KBM-7 (cell line): ENCODE results near the gene AKAP11.
A peak's percentile ranks its signal among the peaks of the same experiment; 100 is the strongest.

Experiments used
- DNase-seq: peaks from one replicate; pipeline ENCODE4 v3.0.0-alpha.2; 2015
- in situ Hi-C: fragments of 300-500 bp; cut with MboI; formaldehyde crosslinking; loops from 2 replicates; pipeline ENCODE4 v1.14.3; 2020; ENCODE audit warnings: low sequenced_read_pairs, low pct_unique_long_range_greater_than_20kb, mixed read lengths

AKAP11 gene

DNA sequence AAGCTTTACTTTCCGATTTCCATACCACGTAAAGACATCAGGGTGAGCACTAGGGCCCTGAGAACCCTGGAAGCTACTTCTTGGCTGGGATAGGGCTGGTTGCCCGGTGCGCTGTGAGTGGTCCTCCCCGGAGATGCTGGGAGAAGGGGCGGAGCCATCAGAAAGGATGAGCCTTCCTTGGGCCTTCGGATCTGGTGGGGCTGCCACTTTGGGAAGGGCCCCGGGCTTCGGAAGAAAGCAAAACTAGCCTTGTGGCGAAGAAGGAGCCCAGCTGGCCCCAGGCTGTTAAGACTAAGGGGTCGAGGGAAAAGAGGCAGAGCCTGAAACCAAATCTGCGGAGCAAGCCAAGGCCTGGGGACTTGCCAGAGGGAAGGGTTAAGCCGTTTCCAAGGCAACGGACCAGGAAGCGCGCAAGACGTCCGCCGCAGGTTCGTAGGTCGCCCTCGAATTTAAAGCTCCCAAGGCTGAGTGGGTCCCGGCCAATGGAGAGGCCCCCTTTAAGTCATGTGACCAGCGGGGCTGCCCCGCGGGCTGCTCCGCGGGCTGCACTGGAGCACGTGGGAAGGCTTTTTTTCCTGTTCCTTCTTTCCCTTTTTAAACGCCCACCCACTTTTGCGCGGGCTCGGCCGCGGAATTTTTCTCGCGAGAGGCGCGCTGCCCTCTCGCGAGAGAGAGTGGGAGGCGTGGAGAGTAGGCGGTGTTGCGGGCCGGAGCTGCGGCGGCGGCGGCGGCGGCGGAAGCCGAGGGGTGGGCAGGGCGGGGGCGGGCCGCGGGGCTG is 426 bp upstream of the AKAP11 start:
- in situ Hi-C loops = no loop called here
- DNase-seq = peak; percentile 99

DNA sequence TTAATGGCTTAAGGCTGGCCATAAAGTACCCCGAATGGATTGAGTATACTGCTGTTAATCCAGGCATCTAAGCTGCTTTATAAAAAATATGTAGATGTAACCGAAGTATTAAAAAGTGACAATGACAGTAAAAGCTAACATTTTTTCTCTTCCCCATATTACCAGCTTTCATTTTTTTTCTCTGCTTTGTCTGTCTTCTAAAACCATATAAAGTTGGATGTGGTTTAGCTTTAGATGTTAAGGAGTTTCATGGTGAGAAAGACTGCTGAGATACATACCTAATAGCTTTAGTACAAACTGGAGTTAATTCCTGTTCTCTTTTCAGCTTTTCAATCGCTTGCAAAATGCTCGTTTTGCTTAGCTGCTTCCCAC is 838 bp downstream of the AKAP11 start:
- in situ Hi-C loops = no loop called here
- peak; percentile 14 for DNase-seq

DNA sequence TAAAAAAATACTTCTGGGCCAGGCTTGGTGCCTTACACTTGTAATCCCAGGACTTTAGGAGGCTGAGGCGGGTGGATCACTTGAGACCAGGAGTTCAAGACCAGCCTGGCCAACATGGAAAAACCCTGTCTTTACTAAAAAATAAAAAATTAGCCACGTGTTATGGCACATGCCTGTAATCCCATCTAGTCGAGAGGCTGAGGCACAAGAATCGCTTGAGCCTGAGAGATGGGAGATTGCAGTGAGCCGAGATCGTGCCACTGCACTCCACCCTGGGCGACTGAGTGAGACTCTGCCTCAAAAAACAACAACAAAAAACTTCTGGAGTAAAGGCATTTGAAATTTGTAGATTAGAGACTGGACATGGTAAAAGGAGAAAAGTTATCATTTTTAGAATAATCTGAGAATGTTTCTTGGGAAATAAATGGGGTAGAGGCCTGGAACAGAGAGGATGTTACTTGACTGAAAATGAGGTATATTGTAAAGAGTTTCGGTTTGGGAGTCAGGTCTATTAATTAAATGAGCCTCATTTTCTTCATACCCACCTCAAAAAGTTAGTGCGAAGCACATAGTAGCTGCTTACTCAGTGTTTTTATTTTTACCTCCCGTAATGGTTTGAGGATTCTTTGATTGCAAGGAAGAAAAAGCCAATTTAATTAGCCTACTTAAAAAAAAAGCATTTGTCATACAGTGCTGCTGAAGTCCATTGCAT is 2.6 kb downstream of the AKAP11 start:
- in situ Hi-C loops = no loop called here
- no peak for DNase-seq

DNA sequence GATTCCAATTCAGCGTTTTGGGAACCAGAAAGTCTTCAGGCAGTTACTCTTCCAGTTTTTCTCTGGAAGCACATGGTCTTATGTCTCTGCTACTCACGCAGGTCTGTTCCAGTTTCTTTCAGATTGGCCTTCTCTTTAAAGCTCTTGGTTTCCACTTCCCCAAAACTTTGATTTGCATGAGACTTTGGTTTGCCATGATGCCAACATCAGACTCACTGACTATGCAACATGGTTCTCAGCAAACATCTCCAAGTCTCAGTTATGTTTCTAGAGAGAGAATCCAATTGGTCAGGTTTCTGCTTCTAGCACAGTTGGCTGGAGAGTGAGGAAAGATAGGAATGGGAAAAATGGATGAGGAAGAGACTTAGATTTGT is 3.1 kb downstream of the AKAP11 start:
- in situ Hi-C loops = no loop called here
- peak; percentile 71 for DNase-seq

DNA sequence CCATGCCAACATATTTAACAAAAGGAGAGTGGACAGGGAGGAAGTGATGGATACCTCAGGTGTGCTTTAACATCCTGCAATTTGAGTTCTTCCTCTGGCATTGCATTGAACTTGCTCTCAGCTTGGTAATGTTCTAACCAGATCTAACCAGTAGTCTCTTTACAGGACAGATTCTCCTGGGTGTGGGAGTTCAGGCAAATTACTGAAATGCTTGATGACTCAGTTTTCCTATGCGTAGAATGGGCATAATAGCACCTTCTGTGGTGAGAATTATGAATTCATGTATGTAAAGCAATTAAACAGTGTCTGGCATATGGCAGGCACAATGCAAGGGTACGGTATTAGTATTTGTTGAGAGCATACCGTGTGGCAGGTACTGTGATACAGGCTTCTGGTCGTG is 3.6 kb downstream of the AKAP11 start:
- in situ Hi-C loops = no loop called here

DNA sequence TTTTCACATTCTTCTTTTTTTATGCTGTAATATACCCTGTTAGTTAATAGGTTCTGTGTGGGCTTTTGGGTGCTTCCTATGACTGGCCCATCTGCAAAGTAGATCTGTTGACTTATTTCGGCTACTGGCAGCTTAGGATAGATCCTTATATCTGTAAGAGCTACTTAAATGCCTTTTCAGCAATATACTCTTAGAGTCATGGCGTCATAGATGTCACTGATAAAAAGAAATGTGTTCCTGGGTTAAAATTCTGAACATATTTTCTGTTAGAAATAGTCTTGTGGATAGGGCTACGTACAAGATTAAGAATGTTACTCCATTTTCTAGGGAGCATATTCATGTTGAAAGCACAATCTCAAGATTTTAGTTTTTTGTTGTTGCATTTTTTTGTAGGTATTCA is 4.7 kb downstream of the AKAP11 start:
- in situ Hi-C loops = no loop called here

More for the DNA sequence above, 3.6 kb downstream of the AKAP11 start:
- no peak for DNase-seq

DNA sequence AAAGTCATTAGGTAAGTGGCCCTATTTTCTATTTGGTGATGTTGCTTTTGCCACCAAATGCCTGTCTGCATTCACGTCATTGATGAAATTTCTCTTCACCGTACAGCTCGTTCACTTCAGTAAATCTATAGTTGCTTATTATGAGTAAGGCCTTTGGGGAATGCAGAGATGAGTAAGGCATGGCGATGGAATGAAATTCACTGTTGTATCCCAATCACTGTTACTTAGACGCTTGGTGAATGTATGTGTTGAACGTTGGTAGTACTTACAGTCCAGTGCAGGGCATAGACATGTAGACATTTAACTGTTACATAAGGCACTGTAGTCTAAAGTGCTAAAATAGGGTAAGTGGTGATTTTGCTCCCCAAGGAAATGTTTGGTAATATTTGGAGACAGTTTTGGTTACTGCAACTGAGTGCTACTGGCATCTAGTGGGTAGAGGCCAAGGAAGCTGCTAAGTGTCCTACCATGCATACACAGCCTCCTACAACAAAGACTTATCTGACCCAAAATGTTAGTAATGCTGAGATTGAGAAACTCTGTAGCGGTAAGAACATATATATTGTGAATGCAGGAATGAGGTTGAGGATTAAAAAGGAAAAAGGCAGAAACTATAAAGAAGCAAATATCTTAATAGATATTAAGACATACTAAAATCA is 5.8 kb downstream of the AKAP11 start:
- DNase-seq = no peak
- in situ Hi-C loops = no loop called here

More for the DNA sequence above, 4.7 kb downstream of the AKAP11 start:
- no peak for DNase-seq

DNA sequence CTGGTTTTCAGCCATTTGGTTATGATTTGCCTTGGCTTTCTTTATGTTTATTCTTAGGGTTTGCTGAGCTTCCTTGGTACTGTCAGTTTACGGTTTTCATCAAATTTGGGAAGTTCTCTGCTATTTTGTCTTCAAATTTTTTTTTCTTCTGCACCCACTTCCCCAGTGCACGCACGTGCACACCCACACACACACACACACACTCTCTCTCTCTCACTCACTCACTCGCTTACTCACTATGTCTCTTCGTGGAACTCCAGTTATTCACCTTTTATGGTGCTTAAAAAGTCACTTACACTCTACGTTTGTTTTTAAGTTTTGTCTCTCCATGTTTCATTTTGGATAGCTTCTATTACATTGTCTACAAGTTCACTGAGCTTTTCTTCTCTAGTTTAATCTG is 7.1 kb downstream of the AKAP11 start:
- DNase-seq = peak; percentile 69
- in situ Hi-C loops = no loop called here

DNA sequence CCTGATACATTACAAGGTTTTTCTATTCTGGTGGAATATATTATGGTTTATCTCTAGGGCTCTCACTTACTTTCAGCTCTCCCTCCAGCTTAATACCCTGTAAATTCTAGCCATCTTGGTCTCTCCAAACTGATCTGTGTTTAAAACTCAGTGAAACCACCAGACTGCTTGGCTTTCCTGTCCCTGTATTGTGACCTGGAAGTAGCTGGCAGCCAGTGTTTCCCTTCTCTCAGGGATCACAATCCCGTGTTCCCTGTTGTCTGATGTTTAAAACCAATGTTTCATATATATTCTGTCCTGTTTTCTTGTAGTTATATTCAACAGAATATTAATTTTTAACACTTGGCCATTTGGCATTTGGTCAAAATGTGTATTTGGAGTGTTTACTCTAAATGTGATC is 8.0 kb downstream of the AKAP11 start:
- in situ Hi-C loops = no loop called here
- DNase-seq = no peak

DNA sequence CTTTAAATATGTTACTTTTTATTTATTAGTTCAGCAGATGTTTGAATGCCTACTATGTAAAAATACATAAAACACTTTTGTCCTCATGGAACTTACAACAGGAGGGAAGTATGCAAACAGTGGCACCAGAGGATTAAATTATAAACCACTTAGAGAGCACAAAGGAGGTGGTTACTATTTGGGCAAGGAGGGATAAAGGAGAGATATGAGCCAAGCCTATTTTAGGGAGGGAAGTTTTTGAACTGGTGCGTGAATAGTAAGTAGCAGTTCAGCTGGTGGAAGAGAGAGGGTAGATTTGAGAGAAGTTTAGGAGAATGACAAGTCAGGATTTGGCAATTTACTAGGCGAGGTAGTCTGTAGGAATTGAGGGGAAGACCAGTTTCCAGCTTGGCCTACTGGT is 8.6 kb downstream of the AKAP11 start:
- in situ Hi-C loops = no loop called here
- DNase-seq = no peak

DNA sequence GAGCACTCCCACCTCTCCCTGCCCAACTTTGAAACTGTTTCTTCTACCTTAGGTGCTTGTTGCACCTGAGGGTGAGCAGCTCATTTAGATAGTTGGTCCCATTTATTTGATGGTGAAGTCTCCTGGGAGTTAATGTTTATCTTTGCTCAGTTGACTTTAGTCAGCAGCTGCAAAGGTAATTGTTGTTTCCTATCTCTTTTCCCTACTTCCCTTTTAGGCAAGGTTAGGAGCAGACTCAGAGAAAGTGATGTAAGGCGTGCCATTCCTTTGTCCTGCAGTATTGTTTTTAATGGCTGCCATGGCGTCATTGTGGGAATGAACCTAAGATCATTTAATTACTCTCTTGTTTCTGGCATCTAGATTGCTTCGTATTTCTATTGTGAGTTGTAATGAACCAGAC is 11.6 kb downstream of the AKAP11 start:
- in situ Hi-C loops = no loop called here

DNA sequence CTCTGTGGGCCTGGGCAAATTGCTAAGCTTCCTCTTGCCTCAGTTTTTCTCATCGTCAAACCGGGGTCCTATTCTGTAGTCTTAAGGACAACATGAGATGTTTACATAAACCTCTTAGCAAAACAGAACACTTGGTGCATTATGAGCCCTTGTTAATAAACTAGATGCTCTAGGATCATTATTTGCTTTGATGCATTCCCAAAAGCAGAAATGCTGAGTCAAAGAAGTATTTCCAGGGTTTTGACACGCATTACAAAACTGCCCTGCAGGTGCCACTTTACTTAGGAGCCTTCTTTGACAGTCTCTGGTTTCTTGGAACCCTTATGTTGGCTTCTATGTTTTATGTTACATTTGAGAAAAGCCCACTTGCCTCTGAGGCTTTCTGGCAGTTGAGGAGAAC is 12.1 kb downstream of the AKAP11 start:
- in situ Hi-C loops = no loop called here
- DNase-seq = no peak

More for the DNA sequence above, 11.6 kb downstream of the AKAP11 start:
- DNase-seq = no peak

DNA sequence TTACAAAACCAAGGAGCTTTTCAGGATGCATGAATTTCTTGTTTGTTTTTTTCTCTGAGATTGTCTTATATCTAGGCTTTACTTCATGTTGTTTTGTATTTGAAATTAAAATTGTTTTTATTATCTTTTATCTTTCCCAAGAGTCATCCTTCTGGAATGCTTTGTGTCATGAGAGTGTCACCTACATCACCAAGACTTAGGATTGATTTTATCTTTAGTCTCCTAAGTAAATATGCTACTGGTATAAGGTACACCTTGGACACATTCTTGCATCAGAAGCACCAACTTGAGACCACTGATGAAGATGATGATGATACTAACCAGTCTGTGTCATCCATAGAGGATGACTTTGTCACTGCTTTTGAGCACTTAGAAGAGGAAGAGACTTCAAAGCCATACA is 26.4 kb downstream of the AKAP11 start:
- in situ Hi-C loops = no loop called here
- no peak for DNase-seq

DNA sequence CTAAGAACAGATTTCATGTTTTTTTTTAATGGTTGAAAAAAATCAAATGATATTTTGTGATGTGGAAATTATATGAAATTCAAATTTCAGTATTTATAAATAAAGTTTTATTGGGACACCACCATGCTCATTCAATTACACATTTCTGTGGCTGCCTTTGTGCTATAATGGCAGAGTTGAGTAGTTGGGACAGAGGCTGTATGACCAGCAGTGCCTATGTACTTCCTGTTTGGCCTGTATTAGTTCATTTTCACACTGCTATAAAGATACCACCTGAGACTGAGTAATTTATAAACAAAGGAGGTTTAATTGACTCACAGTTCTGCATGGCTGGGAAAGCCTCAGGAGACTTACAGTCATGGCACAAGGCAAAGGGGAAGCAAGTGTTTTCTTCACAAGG is 33.6 kb downstream of the AKAP11 start:
- in situ Hi-C loops = no loop called here
- DNase-seq = no peak

DNA sequence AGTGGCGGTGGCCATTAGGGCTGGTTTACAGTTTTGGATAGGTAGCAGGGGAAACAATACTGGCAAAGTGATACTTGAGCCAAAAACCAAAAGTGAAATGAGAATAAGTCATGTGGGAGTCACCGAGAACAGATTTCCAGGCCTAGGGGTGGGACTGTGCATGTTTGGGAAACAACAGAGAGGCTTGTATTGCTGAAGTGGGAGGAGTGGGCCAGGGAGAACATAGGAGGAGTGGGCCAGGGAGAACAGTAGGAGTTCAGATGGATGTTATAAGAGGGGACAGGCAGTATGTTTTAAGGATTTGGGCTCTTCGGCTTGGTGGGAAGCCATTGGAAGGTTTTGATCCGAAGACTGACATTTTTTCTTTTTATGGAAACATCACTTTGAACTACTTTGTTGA is 35.5 kb downstream of the AKAP11 start:
- no peak for DNase-seq
- in situ Hi-C loops = no loop called here

DNA sequence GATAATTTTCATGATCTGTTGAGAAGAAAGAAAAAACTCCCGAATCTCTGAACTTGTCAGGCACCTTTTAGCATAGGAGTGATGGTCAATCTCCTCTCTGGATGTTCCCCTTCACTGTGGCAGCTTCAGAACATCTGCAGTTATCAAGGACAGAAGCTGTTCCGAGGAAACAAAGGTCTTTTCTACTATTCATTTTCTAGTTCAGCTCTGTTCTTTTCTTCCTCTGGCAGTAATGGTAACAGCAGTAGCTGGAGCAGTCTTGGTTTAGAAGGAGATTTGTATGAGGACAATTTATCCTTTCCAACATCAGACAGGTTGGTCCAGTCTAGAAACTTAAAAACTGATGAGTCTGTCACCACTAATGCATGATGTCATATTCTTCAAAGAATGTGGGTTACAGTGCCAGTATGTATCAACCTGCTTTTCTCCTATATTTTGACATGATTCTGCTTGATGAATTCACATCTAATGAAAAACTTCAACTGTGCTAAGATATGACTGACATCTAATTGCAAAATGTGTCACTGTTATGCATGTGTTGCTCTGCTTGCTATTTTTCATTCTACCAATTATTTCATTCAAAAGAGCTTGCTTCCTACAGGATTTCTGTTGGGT is 41.0 kb downstream of the AKAP11 start:
- in situ Hi-C loops = no loop called here

DNA sequence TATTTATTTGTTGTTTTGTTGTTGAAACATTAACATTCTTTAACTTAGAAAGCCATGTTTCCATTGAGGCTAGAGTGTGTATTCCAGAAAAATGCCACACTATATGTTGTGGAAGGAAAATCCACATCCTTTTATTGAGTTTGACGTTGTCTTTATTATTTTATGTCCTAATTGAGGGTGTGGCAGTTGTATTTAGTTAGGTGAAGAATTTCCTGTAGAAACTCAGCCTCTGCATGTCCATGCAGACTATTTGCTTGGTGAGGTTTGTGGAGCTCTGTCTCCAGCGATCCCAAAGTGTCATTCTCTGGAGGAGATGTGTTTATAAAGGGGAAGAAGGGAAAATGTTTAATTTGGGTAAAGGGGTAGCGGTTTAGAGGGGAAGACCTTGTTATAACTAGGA is 46.6 kb downstream of the AKAP11 start:
- in situ Hi-C loops = no loop called here
- DNase-seq = no peak

More for the DNA sequence above, 41.0 kb downstream of the AKAP11 start:
- DNase-seq = no peak

DNA sequence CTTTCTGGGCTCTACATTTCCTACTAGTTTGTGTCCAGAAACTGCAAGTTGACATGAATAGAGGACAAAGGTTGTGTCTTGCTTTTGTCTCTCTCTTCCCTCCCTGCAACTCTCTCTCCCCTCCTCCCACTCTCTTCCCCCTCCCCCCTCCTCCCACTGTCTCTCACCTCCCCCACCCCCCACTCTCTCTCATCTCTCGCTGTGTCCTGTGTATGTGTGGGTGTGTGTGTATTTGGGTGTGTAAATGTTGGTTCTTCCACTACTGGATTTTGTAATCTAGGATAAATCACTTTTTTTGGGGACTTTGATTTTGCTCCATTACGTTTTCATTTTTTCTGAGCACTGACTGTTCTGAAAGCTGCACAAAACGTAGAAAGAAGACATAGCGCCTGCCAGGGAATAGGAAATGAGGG is 48.4 kb downstream of the AKAP11 start:
- in situ Hi-C loops = no loop called here
- no peak for DNase-seq

DNA sequence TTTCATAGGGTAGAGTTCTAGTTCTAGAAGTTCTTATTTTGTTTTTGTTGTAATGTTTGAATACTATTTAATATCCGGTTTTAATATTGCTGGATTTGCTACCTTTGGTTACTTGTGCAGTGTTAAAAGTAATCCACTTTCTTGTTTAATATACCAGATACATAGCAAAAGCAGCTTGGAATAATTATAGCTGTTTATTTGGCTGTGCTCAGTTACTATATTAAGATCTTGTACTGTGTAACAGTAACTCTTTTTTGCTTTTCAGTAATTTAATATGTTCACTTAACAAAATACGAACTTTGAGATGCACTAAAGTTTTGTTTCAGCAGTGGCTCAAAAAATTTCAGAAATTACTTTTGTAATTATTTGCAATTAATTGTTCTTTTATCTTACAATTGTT is 50.9 kb downstream of the AKAP11 start:
- in situ Hi-C loops = no loop called here
- DNase-seq = no peak

DNA sequence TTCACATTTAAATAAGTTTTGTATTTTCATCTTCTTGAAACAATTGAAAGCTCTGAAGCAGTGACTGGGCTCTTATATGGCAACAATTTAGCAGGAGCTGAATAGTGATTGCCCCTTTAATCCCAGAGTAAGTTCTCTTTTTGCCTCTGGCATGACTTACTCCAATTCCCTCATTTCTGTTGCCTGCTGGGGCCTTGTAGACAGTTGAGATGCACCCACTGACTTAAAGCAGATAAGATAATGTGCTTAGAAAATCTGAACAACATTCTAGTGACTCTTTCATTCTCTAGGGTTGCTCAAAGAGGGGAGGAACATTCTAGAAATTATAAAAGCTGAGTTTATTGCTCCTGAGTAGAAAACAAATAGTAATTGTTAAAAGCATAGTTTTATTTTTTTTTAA is 52.8 kb downstream of the AKAP11 start:
- DNase-seq = no peak
- in situ Hi-C loops = no loop called here
